Natural killer cell (primary cell): ENCODE measurements around the gene TYSND1. TPM values are rescaled to one million over a fixed set of nuclear protein-coding genes. Genes with fewer than 3 reads are reported as not detected.
A peak's percentile ranks its signal among the peaks of the same experiment; 100 is the strongest.

Source experiments
- ATAC-seq, 3 donors: fragments of 150-1000 bp in 2 of 3; fragments of 200-7000 bp in 1 of 3; cut with Tn5 transposase; 1 replicate in 1 of 3; 2 replicates in 2 of 3; pipeline ENCODE4 v1.10.0; 2021; ENCODE audit warnings: mild to moderate bottlenecking in 2 of 3, moderate library complexity in 2 of 3
- DNase-seq, 2 donors: peaks; one replicate each; pipeline versions ENCODE4 v3.0.0 to v3.0.0-alpha.2; 2013 to 2021; ENCODE audit warnings: mixed read lengths in 1 of 2
- H3K27ac ChIP-seq: one replicate; pipeline ENCODE4 v1.5.1; 2013; ENCODE audit warnings: mild to moderate bottlenecking, low read length
- H3K27me3 ChIP-seq: one replicate; pipeline ENCODE4 v1.6.1; 2013; ENCODE audit warnings: low read length; ENCODE audit not compliant: control insufficient read depth, insufficient read depth
- H3K36me3 ChIP-seq: one replicate; pipeline ENCODE4 v1.6.1; 2013; ENCODE audit warnings: low read length; ENCODE audit not compliant: control insufficient read depth, insufficient read depth
- H3K4me1 ChIP-seq: one replicate; pipeline ENCODE4 v1.6.1; 2013; ENCODE audit warnings: low read length; ENCODE audit not compliant: control insufficient read depth, insufficient read depth
- H3K4me3 ChIP-seq: one replicate; pipeline ENCODE4 v1.5.1; 2013; ENCODE audit warnings: low read length
- H3K9me3 ChIP-seq: one replicate; pipeline ENCODE4 v1.6.1; 2013; ENCODE audit warnings: low read length; ENCODE audit not compliant: control insufficient read depth, insufficient read depth
- H3K27ac Mint-ChIP-seq, 2 donors: one replicate each; pipeline ENCODE4 v1.8.0; 2022; ENCODE audit warnings: mild to moderate bottlenecking in 2 of 2, mixed read lengths in 2 of 2, moderate library complexity in 1 of 2
- H3K27me3 Mint-ChIP-seq, 2 donors: one replicate each; pipeline ENCODE4 v1.8.0; 2022; ENCODE audit warnings: low read depth in 2 of 2, mixed read lengths in 2 of 2
- H3K36me3 Mint-ChIP-seq: one replicate; pipeline ENCODE4 v1.8.0; 2022; ENCODE audit warnings: mixed read lengths
- H3K4me1 Mint-ChIP-seq, 2 donors: one replicate each; pipeline ENCODE4 v1.8.0; 2022; ENCODE audit warnings: mixed read lengths in 2 of 2
- H3K4me3 Mint-ChIP-seq: one replicate; pipeline ENCODE4 v1.8.0; 2022; ENCODE audit warnings: mild to moderate bottlenecking, moderate library complexity, mixed read lengths
- H3K9me3 Mint-ChIP-seq, 2 donors: one replicate each; pipeline ENCODE4 v1.8.0; 2022; ENCODE audit warnings: mixed read lengths in 2 of 2
- CTCF ChIP-seq: fragments of 200-600 bp; IDR thresholded peaks from one replicate; pipeline ENCODE4 v1.8.0; 2022; ENCODE audit warnings: antibody characterized with exemption
- WGBS: methylation state at CpG from one replicate; pipeline ENCODE4 v1.1.7; 2013; ENCODE audit warnings: missing lambda C conversion rate; ENCODE audit not compliant: insufficient coverage; 5-methylcytosine and 5-hydroxymethylcytosine counted together
- intact Hi-C: fragments of 100-400 bp; cut with micrococcal nuclease; formaldehyde crosslinking; loops from one replicate; pipeline ENCODE4 v1.14.2; 2022
- total RNA-seq, 4 donors: library from RNA; stranded (reverse); fragments of 120-200 nt in 1 of 4; gene quantifications; one replicate each; pipeline versions ENCODE4 v1.2.3 to v1.2.4, GENCODE V29; 2013 to 2022

Gene TYSND1
- total RNA-seq = 10 to 100 TPM; 12.0 to 17.9 (median 12.4) TPM
- 15.5 TPM for total RNA-seq (2013)

- peak within 1 kb of the TSS; percentile 67 for H3K27ac ChIP-seq
- H3K9me3 ChIP-seq = no peaks in the 10 kb centered on the region
- H3K27me3 ChIP-seq = no peaks in the 10 kb centered on the region
- TF ChIP-seq CTCF = peak; percentile 60
- H3K27me3 Mint-ChIP-seq = no peaks in the 10 kb centered on the region
- peaks cover 32 to 39% of the 10 kb centered on the region in 2 donors for H3K4me1 Mint-ChIP-seq
- no peaks in the 10 kb centered on the region for H3K9me3 Mint-ChIP-seq
- peaks cover 25% of the 10 kb centered on the region for H3K4me1 ChIP-seq
- peaks cover 4% of the 10 kb centered on the region for H3K36me3 Mint-ChIP-seq
- ATAC-seq (peak; percentile 83 to 94 (median 84)), DNase-seq (peak; percentile 88 to 97)
- intact Hi-C loops = loop anchor here (1.0 to 2.0 kb wide), 2 partner anchors 16 to 24 kb away; partner anchors contain the start of gene SAR1A
- H3K4me3 Mint-ChIP-seq = peak within 1 kb of the TSS; percentile 92
- peak within 1 kb of the TSS; percentile 70 for H3K4me3 ChIP-seq
- peaks cover 21% of the 10 kb centered on the region for H3K36me3 ChIP-seq
- peak within 1 kb of the TSS; percentile 90 for H3K27ac Mint-ChIP-seq
- WGBS = 1% methylated on average over 36 of the region's 39 CpGs
Observed at GRCh38 chr10:70146489-70147258, at the start of gene TYSND1. Gene TYSND1 (minus strand): TSS chr10:70146700. CDS start chr10:70146586, 114 bp downstream.

- H3K27ac Mint-ChIP-seq = no peak overlapping the region
- H3K4me1 Mint-ChIP-seq = peaks cover 12 to 18% of the 10 kb centered on the region in 2 donors
- H3K27me3 ChIP-seq = no peaks in the 10 kb centered on the region
- H3K36me3 ChIP-seq = no peaks in the 10 kb centered on the region
- no peaks in the 10 kb centered on the region for H3K9me3 Mint-ChIP-seq
- TF ChIP-seq CTCF = no peak
- DNase-seq (no peak), ATAC-seq (no peak)
- H3K4me3 ChIP-seq = no peak overlapping the region
- H3K36me3 Mint-ChIP-seq = no peaks in the 10 kb centered on the region
- peaks cover 17% of the 10 kb centered on the region for H3K4me1 ChIP-seq
- H3K27me3 Mint-ChIP-seq = no peaks in the 10 kb centered on the region
- H3K4me3 Mint-ChIP-seq = no peak overlapping the region
- no peaks in the 10 kb centered on the region for H3K9me3 ChIP-seq
- intact Hi-C loops = no loop called here
- no peak overlapping the region for H3K27ac ChIP-seq
- 97% methylated on average over 7 of the region's 7 CpGs for WGBS
Observed at GRCh38 chr10:70193391-70193844, 46.9 kb upstream of the TYSND1 start.

- Mint-ChIP-seq H3K27ac (no peak overlapping the region), H3K9me3 (no peaks in the 10 kb centered on the region), H3K27me3 (no peaks in the 10 kb centered on the region), H3K4me3 (no peak overlapping the region), H3K36me3 (no peaks in the 10 kb centered on the region), H3K4me1 (peaks cover 7 to 13% of the 10 kb centered on the region in 2 donors)
- no peaks in the 10 kb centered on the region for H3K36me3 ChIP-seq
- no peak for TF ChIP-seq CTCF
- no peaks in the 10 kb centered on the region for H3K9me3 ChIP-seq
- WGBS = 92% methylated on average over 4 of the region's 5 CpGs
- no peak overlapping the region for H3K4me3 ChIP-seq
- no peak overlapping the region for H3K27ac ChIP-seq
- H3K4me1 ChIP-seq = peaks cover 11% of the 10 kb centered on the region
- H3K27me3 ChIP-seq = no peaks in the 10 kb centered on the region
- DNase-seq = no peak
- intact Hi-C loops = no loop called here
- ATAC-seq = no peak
Observed at GRCh38 chr10:70192326-70192968, 45.9 kb upstream of the TYSND1 start.
